K562 (cell line): Measurements from ENCODE around the gene HSPB2. TPM values are rescaled to one million over a fixed set of nuclear protein-coding genes. Genes with fewer than 3 reads are reported as not detected.

Experiments used
- CUX1 ChIP-seq: fragments of 200-800 bp; sonication (Bioruptor generic); IDR thresholded peaks from 2 replicates; pipeline ENCODE4 v1.6.1; 2016; ENCODE audit warnings: missing genetic modification characterization, missing compliant biosample characterization
- DPF2 ChIP-seq: fragments of 450-650 bp; IDR thresholded peaks from 2 replicates; pipeline ENCODE4 v1.6.1; 2016
- ELF1 ChIP-seq: fragments of 200-800 bp; sonication (Bioruptor generic); IDR thresholded peaks from 2 replicates; pipeline ENCODE4 v1.6.1; 2016; ENCODE audit warnings: missing genetic modification characterization, missing compliant biosample characterization
- ESRRB ChIP-seq: fragments of 250-450 bp; sonication (Bioruptor Pico); IDR thresholded peaks from 2 replicates; pipeline ENCODE4 v1.5.0; 2020; ENCODE audit warnings: mild to moderate bottlenecking, moderate library complexity, borderline replicate concordance
- FOXM1 ChIP-seq, 2 experiments: fragments of 450-650 bp in 1 of 2; sonication (generic) in 1 of 2; formaldehyde crosslinking in 1 of 2; IDR thresholded peaks; 2 replicates each; pipeline versions ENCODE4 v1.6.1 to v1.9.0; 2017 to 2022; ENCODE audit warnings: low read depth in 2 of 2, mild to moderate bottlenecking in 2 of 2, missing genetic modification reagents in 1 of 2, moderate library complexity in 1 of 2
- GMEB1 ChIP-seq: fragments of 250-450 bp; sonication (Bioruptor Pico); IDR thresholded peaks from 2 replicates; pipeline ENCODE4 v1.4.0; 2020; ENCODE audit warnings: mild to moderate bottlenecking
- MEF2D ChIP-seq: conservative IDR thresholded peaks from 2 replicates; pipeline ENCODE4 v1.6.1; 2016; ENCODE audit warnings: low read depth, missing genetic modification characterization, missing compliant biosample characterization
- MXD1 ChIP-seq: fragments of 250-450 bp; sonication (Bioruptor Pico); IDR thresholded peaks from 2 replicates; pipeline ENCODE4 v1.8.0; 2021; ENCODE audit warnings: borderline replicate concordance, mild to moderate bottlenecking, moderate library complexity; ENCODE audit not compliant: poor library complexity, severe bottlenecking
- PBX2 ChIP-seq, 2 experiments: IDR thresholded peaks in 1 of 2; conservative IDR thresholded peaks in 1 of 2; 2 replicates each; pipeline ENCODE4 v1.6.1; 2016; ENCODE audit warnings: low read depth in 2 of 2, mild to moderate bottlenecking in 1 of 2, missing compliant biosample characterization in 1 of 2, missing genetic modification characterization in 1 of 2, moderate library complexity in 1 of 2
- SMAD3 ChIP-seq: fragments of 450-650 bp; formaldehyde crosslinking; conservative IDR thresholded peaks from 2 replicates; pipeline ENCODE4 v1.4.0; 2020; ENCODE audit warnings: mild to moderate bottlenecking
- SPI1 ChIP-seq: IDR thresholded peaks from 2 replicates; pipeline ENCODE4 v1.6.1; 2011; ENCODE audit warnings: low read depth, low read length, control low read depth, borderline replicate concordance
- ZBTB1 ChIP-seq: sonication (generic); formaldehyde crosslinking; IDR thresholded peaks from 2 replicates; pipeline ENCODE4 v1.8.1; 2023; ENCODE audit warnings: missing genetic modification reagents, low read depth, mild to moderate bottlenecking, borderline replicate concordance
- ZNF140 ChIP-seq: fragments of 250-450 bp; sonication (Bioruptor Pico); IDR thresholded peaks from 2 replicates; pipeline ENCODE4 v1.8.0; 2021; ENCODE audit warnings: moderate library complexity, mild to moderate bottlenecking, inconsistent platforms
- ZNF24 ChIP-seq: fragments of 450-650 bp; IDR thresholded peaks from 2 replicates; pipeline ENCODE4 v1.6.1; 2016
- ZNF282 ChIP-seq: sonication (generic); formaldehyde crosslinking; IDR thresholded peaks from 2 replicates; pipeline ENCODE4 v1.8.1; 2023; ENCODE audit warnings: missing genetic modification reagents
- ZNF3 ChIP-seq: fragments of 250-450 bp; sonication (Bioruptor Pico); IDR thresholded peaks from 2 replicates; pipeline ENCODE4 v1.5.0; 2021; ENCODE audit warnings: mild to moderate bottlenecking, moderate library complexity
- polyA plus RNA-seq, 8 experiments: library from polyadenylated mRNA; depleted of rRNA in 4 of 8; stranded (reverse) in 5 of 8; unstranded in 3 of 8; fragments of >200 nt; fragmentation: Nextera tagmentation in 2 of 8; fragmentation: Illumina TruSeq in 1 of 8; extraction: Ambion mirVana in 2 of 8; extraction: Trizol in 1 of 8; gene quantifications; 2 replicates each; pipeline versions ENCODE4 v1.2.1 to v1.2.3, GENCODE V29; 2011 to 2014; ENCODE audit warnings: inconsistent platforms in 1 of 8, missing spikeins in 1 of 8
- total RNA-seq, 7 experiments: library from RNA; depleted of rRNA in 6 of 7; stranded (reverse); fragments of >200 nt in 6 of 7; fragmentation: Illumina TruSeq in 2 of 7; extraction: Trizol in 2 of 7; gene quantifications; 2 replicates each; pipeline versions ENCODE4 v1.2.1 to v1.2.3, GENCODE V29; 2011 to 2021; ENCODE audit warnings: low replicate concordance in 1 of 7

The HSPB2 gene
- total and polyA plus RNA-seq, 9 of the 15 experiments (the other 6 are each of a cell fraction or from before 2014, with no cell fraction given): 0.06 to 0.35 (median 0.11) TPM; not detected in 5

GRCh38 chr11:111870522-111870885, 42.0 kb upstream of the HSPB2 start (continued):
- TF ChIP-seq GMEB1: no peak
- TF ChIP-seq ZNF140 (CRISPR knock-in tag): no peak
- no peak for TF ChIP-seq ZNF282 (CRISPR knock-in tag)
- no peak for TF ChIP-seq PBX2 (CRISPR knock-in tag; IDR thresholded peaks at IDR 0.05; ENCODE audit: low read depth)
- TF ChIP-seq PBX2 (tag; conservative IDR thresholded peaks at IDR 0.05; ENCODE audit: low read depth): peak; percentile 67
- TF ChIP-seq ELF1 (tag): peak; percentile 68; the same call in 1 of the 2 replicates
- no peak for TF ChIP-seq ZBTB1 (CRISPR knock-in tag)
- TF ChIP-seq ZNF24: peak; percentile 82; the same call in 1 of the 2 replicates
- no peak for TF ChIP-seq SMAD3 (CRISPR knock-in tag)
- TF ChIP-seq SPI1: peak; percentile 56; the same call in 1 of the 2 replicates
- TF ChIP-seq ESRRB (CRISPR knock-in tag): no peak
- 0 out of 2 replicates have a peak, but pooled peaks have one; percentile 19 for TF ChIP-seq DPF2
- TF ChIP-seq FOXM1 (IDR thresholded peaks at IDR 0.05; ENCODE audit: low read depth): no peak
- TF ChIP-seq FOXM1 (CRISPR knock-in tag; IDR thresholded peaks at IDR 0.05; ENCODE audit: low read depth): no peak
- no peak for TF ChIP-seq ZNF3
- TF ChIP-seq MXD1 (CRISPR knock-in tag): no peak
- TF ChIP-seq CUX1 (CRISPR knock-in tag): no peak
- TF ChIP-seq MEF2D (tag): no peak
